Transverse colon (tissue), 3 donors: Measurements from ENCODE around the gene SLIT3.

ENCODE experiments used
- CTCF ChIP-seq, 5 experiments: fragments of 200-600 bp in 3 of 5; fragments of 450-650 bp in 2 of 5; sonication (generic) in 3 of 5; IDR thresholded peaks; 1 replicate in 2 of 5; 2 replicates in 3 of 5; pipeline ENCODE4 v1.5.1; 2016 to 2017; ENCODE audit warnings: antibody characterized with exemption in 5 of 5, inconsistent platforms in 3 of 5, mild to moderate bottlenecking in 2 of 5, moderate library complexity in 1 of 5
- POLR2A ChIP-seq: fragments of 450-650 bp; IDR thresholded peaks from one replicate; pipeline ENCODE4 v1.6.1; 2016; ENCODE audit warnings: antibody characterized with exemption, mild to moderate bottlenecking, moderate library complexity

GRCh38 chr5:168936511-168936910 is 364.4 kb downstream of the SLIT3 start:
- TF ChIP-seq CTCF (IDR thresholded peaks at IDR 0.05) (no peak), POLR2A (no peak)
